Measurements from ENCODE around the gene TMEM26.

- no peak for TF ChIP-seq POLR2A (IDR thresholded peaks at IDR 0.05)
- TF ChIP-seq, protein P1, sequence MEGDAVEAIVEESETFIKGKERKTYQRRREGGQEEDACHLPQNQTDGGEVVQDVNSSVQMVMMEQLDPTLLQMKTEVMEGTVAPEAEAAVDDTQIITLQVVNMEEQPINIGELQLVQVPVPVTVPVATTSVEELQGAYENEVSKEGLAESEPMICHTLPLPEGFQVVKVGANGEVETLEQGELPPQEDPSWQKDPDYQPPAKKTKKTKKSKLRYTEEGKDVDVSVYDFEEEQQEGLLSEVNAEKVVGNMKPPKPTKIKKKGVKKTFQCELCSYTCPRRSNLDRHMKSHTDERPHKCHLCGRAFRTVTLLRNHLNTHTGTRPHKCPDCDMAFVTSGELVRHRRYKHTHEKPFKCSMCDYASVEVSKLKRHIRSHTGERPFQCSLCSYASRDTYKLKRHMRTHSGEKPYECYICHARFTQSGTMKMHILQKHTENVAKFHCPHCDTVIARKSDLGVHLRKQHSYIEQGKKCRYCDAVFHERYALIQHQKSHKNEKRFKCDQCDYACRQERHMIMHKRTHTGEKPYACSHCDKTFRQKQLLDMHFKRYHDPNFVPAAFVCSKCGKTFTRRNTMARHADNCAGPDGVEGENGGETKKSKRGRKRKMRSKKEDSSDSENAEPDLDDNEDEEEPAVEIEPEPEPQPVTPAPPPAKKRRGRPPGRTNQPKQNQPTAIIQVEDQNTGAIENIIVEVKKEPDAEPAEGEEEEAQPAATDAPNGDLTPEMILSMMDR (IDR thresholded peaks at IDR 0.05) = no peak
Measured at GRCh38 chr10:61452151-61452651, 980 bp downstream of the TMEM26 start.
